Stimulated activated naive CD8-positive, alpha-beta T cell treated with anti-CD3 and anti-CD28 coated beads, Interleukin-15, amount 100 ng/mL, for 72 hours (primary cell): ENCODE results near the gene APOO.

Experiments
- ATAC-seq: fragments of 150-1000 bp; cut with Tn5 transposase; 2 replicates; pipeline ENCODE4 v1.10.0; 2021; ENCODE audit warnings: mild to moderate bottlenecking, moderate library complexity
- DNase-seq, 2 donors: peaks; one replicate each; pipeline ENCODE4 v3.0.0; 2021 to 2022
- H3K27ac Mint-ChIP-seq, 2 donors: one replicate each; pipeline ENCODE4 v1.8.0; 2022; ENCODE audit warnings: mild to moderate bottlenecking in 2 of 2, mixed read lengths in 2 of 2, moderate library complexity in 2 of 2
- H3K27me3 Mint-ChIP-seq: one replicate; pipeline ENCODE4 v1.8.0; 2022; ENCODE audit warnings: mixed read lengths
- H3K4me1 Mint-ChIP-seq: one replicate; pipeline ENCODE4 v1.8.0; 2022; ENCODE audit warnings: mild to moderate bottlenecking, mixed read lengths
- H3K4me3 Mint-ChIP-seq, 2 donors: one replicate each; pipeline ENCODE4 v1.8.0; 2022; ENCODE audit warnings: mild to moderate bottlenecking in 2 of 2, mixed read lengths in 2 of 2, moderate library complexity in 1 of 2
- H3K9me3 Mint-ChIP-seq, 2 donors: one replicate each; pipeline ENCODE4 v1.8.0; 2022; ENCODE audit warnings: mixed read lengths in 2 of 2

Gene APOO

DNA sequence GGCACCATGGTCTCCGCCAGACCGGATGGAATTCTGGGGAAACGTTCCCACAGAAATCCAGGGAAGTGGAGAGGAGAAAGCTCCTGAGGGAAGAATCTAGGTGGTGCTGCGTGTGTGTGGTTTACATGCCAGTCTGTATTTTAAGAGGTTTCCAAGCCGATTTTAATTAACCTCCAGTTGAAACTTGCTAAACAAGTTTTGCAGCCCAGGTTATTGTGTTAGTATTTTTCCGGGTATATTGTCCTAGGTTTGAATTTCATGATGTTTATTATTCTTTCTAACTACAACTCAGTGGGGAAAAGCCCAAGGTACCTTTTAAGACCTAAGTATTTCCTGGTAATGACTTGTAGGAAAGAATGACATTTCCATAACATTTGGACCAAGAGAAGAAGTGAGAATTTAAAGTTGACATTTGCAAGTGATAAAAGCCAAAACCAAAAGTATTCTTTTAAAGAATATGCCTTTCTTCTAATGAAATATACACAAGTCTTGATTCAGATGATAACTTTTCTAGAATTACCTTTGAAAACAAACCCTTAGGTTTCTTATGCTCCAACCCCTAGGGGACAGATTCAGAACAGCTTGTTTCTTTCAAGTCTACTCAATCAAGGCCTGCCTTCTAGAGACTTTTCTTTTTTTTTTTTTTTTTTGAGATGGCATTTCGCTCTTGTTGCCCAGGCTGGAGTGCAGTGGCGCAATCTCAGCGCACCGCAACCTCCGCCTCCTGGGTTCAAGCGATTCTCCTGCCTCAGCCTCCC lies 110.2 kb downstream of the APOO start:
- peak overlapping the region in 1 of 2 donors; percentile 85 for H3K27ac Mint-ChIP-seq
- no peak for DNase-seq

DNA sequence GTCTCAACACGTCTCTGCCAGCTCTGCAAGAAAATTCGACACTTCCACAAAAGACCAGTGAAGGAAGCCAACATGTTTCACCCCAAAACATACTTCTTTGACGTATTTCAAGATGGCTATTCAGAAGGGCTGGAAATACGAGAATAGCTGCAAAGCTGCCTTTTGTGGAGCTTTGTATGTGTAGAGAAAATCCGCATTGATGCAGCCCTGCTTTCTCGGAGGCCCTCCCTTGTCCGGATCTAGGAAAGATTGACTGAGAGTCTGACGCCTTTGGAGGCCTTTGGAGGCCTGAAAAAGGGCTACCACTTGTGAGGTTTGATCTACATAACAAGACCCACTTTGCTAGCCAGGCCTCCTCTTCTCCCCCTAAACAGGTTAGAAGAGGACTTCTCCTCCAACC lies 112.5 kb downstream of the APOO start:
- DNase-seq (no peak), ATAC-seq (no peak)
- Mint-ChIP-seq H3K27me3 (no peaks in the 10 kb centered on the region), H3K27ac (no peak overlapping the region), H3K4me1 (peaks cover 6% of the 10 kb centered on the region), H3K9me3 (no peaks in the 10 kb centered on the region), H3K4me3 (no peak overlapping the region)

More for the DNA sequence above, 110.2 kb downstream of the APOO start:
- Mint-ChIP-seq H3K27me3 (no peaks in the 10 kb centered on the region), H3K4me3 (no peak overlapping the region), H3K9me3 (no peaks in the 10 kb centered on the region), H3K4me1 (peaks cover 6% of the 10 kb centered on the region)
- ATAC-seq: no peak

GRCh38 chrX:23792861-23793553 lies 114.7 kb downstream of the APOO start:
- Mint-ChIP-seq H3K27ac (no peak overlapping the region), H3K4me3 (no peak overlapping the region), H3K4me1 (peaks cover 7% of the 10 kb centered on the region), H3K9me3 (no peaks in the 10 kb centered on the region), H3K27me3 (no peaks in the 10 kb centered on the region)
- no peak for DNase-seq
- ATAC-seq: no peak

- no peak overlapping the region for H3K4me3 Mint-ChIP-seq
- H3K27ac Mint-ChIP-seq: no peak overlapping the region
- H3K9me3 Mint-ChIP-seq: no peaks in the 10 kb centered on the region
- no peaks in the 10 kb centered on the region for H3K27me3 Mint-ChIP-seq
- H3K4me1 Mint-ChIP-seq: peaks cover 13% of the 10 kb centered on the region
- DNase-seq (no peak), ATAC-seq (no peak)
These were observed 117.6 kb downstream of the APOO start for GRCh38 chrX:23790155-23790497.

- no peaks in the 10 kb centered on the region for H3K27me3 Mint-ChIP-seq
- no peaks in the 10 kb centered on the region for H3K9me3 Mint-ChIP-seq
- no peak for ATAC-seq
- peaks cover 18% of the 10 kb centered on the region for H3K4me1 Mint-ChIP-seq
- no peak for DNase-seq
- H3K4me3 Mint-ChIP-seq: no peak overlapping the region
- no peak overlapping the region for H3K27ac Mint-ChIP-seq
These were observed 118.2 kb downstream of the APOO start for GRCh38 chrX:23789386-23790154.

GRCh38 chrX:23788946-23789345 lies 118.8 kb downstream of the APOO start:
- peaks cover 20% of the 10 kb centered on the region for H3K4me1 Mint-ChIP-seq
- H3K9me3 Mint-ChIP-seq: no peaks in the 10 kb centered on the region
- ATAC-seq (no peak), DNase-seq (no peak)
- no peak overlapping the region for H3K4me3 Mint-ChIP-seq
- H3K27ac Mint-ChIP-seq: no peak overlapping the region
- H3K27me3 Mint-ChIP-seq: no peaks in the 10 kb centered on the region

GRCh38 chrX:23788521-23788920 lies 119.2 kb downstream of the APOO start:
- H3K4me3 Mint-ChIP-seq: no peak overlapping the region
- no peak overlapping the region for H3K27ac Mint-ChIP-seq

DNA sequence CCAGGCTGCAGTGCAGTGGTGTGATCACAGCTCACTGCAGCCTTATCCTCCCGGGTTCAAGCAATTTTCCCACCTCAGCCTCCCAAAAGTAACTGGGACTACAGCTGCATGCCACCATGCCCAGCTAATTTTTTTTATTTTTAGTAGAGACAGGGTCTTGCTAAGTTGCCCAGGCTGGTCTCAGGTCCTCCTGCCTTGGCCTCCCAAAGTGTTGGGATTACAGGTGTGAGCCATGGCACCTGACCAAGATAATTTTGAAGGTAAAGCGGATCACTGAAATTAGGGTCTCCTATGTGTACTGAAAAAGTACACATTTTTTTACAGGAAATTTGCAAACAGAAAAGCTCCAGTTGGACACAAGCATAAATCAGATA lies 120.0 kb downstream of the APOO start:
- peaks cover 22% of the 10 kb centered on the region for H3K4me1 Mint-ChIP-seq
- no peak overlapping the region for H3K4me3 Mint-ChIP-seq
- ATAC-seq (no peak), DNase-seq (no peak)
- no peaks in the 10 kb centered on the region for H3K27me3 Mint-ChIP-seq
- H3K9me3 Mint-ChIP-seq: no peaks in the 10 kb centered on the region
- no peak overlapping the region for H3K27ac Mint-ChIP-seq

More at GRCh38 chrX:23788521-23788920, 119.2 kb downstream of the APOO start:
- H3K4me1 Mint-ChIP-seq: peaks cover 20% of the 10 kb centered on the region
- no peaks in the 10 kb centered on the region for H3K9me3 Mint-ChIP-seq
- ATAC-seq (no peak), DNase-seq (no peak)
- H3K27me3 Mint-ChIP-seq: no peaks in the 10 kb centered on the region

DNA sequence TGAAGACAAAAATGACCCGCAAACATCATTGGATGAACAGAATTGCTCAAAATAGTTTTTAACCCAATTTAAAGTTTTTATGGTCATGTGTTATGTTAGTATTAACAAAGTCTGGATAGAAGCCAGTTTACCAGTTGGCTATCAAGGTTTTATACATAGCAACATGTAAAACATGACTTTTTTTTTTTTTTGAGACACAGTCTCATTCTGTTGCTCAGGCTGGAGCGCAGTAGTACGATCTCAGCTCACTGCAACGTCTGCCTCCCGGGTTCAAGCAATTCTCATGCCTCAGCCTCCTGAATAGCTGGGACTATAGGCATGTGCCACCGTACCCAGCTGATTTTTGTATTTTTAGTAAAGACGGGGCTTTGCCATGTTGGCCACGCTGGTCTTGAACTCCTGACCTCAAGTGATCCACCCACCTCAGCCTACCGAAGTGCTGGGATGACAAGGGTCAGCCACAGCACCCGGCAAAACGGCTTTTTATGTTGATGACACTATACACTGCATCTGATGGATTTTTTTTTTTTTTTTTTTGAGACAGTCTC lies 121.4 kb downstream of the APOO start:
- no peak for ATAC-seq
- H3K9me3 Mint-ChIP-seq: no peaks in the 10 kb centered on the region
- H3K27me3 Mint-ChIP-seq: no peaks in the 10 kb centered on the region
- peaks cover 32% of the 10 kb centered on the region for H3K4me1 Mint-ChIP-seq
- DNase-seq: no peak
- H3K27ac Mint-ChIP-seq: no peak overlapping the region
- no peak overlapping the region for H3K4me3 Mint-ChIP-seq

DNA sequence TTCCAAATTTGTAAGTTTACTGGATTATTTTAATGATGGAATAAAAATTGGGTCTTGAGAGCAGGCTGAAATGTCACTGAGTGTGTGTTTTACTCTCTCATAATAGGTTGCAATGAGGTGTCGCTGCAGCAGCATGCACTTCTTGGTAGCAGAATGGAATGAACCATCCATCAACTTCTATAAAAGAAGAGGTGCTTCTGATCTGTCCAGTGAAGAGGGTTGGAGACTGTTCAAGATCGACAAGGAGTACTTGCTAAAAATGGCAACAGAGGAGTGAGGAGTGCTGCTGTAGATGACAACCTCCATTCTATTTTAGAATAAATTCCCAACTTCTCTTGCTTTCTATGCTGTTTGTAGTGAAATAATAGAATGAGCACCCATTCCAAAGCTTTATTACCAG lies 122.2 kb downstream of the APOO start:
- H3K27ac Mint-ChIP-seq: no peak overlapping the region
- no peaks in the 10 kb centered on the region for H3K9me3 Mint-ChIP-seq
- peak overlapping the region in 1 of 2 donors; percentile 98 for H3K4me3 Mint-ChIP-seq
- H3K4me1 Mint-ChIP-seq: peaks cover 39% of the 10 kb centered on the region
- no peaks in the 10 kb centered on the region for H3K27me3 Mint-ChIP-seq
- no peak for DNase-seq
- no peak for ATAC-seq

DNA sequence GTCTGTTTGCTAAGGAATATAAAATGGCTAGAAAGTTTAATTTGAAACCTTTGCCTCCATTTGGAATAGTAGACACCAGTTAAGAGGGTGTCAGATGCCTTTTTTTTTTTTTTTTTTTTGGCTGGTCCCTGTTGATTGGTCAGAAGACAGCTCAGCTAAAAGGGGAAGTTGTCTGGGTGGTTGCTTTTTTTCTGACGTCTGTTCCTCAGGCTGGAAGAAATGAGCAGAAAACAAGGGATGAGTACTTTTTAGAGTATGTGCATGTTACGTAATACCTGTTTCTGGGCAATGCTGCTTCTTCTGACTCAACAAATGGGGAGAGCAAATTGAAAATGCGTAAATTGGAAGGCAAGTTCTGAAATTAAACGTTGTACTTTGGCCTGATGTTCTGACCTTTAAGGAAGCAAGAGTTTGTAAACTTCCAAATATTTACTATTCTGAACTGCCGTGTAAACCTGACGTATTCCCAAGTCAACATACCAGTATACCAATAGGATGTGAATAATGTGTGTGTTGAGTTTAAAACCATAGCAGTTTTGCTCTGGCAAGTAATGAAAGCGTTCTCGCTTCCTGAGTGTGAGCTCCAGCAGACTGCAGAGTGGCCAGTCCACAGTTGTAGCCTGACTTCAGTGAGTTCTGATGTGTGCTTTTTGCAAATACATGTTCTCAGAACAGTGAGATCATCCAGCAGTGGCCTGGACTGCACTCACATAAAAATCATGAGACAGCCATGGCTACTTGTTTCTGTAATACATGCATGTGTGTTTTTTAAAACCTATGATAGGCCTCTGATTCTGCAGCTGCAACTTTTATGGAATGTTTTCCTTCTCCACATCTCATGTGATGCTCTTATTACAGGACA lies 123.0 kb downstream of the APOO start:
- Mint-ChIP-seq H3K4me3 (peak overlapping the region; percentile 94 to 98), H3K27ac (peak overlapping the region; percentile 34 to 97), H3K27me3 (no peaks in the 10 kb centered on the region), H3K9me3 (no peaks in the 10 kb centered on the region), H3K4me1 (peaks cover 39% of the 10 kb centered on the region)
- ATAC-seq (no peak), DNase-seq (peak in 1 of 2 donors; percentile 16)

DNA sequence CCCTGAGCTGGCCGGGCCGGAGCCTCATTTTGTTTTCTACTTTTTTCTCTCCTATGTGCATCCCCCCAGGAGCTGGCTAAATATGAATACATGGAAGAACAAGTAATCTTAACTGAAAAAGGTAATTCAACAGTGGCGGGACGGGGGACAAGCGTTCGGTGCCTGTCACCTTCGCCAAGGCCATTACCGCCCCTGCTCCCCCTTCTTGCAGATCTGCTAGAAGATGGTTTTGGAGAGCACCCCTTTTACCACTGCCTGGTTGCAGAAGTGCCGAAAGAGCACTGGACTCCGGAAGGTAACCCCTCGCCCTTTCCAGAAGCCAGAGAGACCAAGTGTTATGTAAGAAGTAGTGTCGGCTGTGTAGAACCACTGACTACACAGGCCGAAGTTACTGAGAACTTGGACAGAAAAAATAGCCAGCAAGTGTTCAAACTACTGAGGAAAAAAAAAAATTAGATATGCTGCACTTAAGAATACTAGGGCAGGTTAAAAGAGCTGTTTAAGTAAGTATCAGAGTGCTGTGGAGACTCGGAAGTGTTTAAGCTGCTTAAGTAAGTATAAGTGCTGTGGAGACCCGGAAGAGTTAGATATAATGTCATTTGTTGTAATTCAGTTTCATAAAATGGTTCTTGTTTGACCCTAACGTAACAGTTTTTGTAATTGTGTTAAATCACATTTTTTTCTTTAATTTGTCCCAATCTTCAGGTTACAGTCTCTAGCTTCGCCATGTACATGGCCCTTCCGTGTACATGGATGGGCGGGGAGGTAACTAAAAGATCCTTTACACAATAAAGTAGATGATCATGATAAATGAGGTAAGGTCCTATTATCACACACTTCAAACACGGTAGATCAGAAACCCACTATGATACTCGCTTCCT lies 123.9 kb downstream of the APOO start:
- ATAC-seq: no peak
- peak overlapping the region; percentile 94 to 98 for H3K4me3 Mint-ChIP-seq
- peaks cover 39% of the 10 kb centered on the region for H3K4me1 Mint-ChIP-seq
- H3K27ac Mint-ChIP-seq: peak overlapping the region; percentile 97
- peak; percentile 4 to 10 for DNase-seq
- no peaks in the 10 kb centered on the region for H3K27me3 Mint-ChIP-seq
- no peaks in the 10 kb centered on the region for H3K9me3 Mint-ChIP-seq
